Endothelial cell of umbilical vein (primary cell): Measurements from ENCODE around the gene LRRC8E.

Experiments
- CTCF ChIP-seq, 2 donors: IDR thresholded peaks; 1 replicate in 1 of 2; 2 replicates in 1 of 2; pipeline ENCODE4 v1.5.1; 2011; ENCODE audit warnings: low read length in 2 of 2, mild to moderate bottlenecking in 2 of 2, moderate library complexity in 2 of 2, control low read depth in 1 of 2, inconsistent platforms in 1 of 2, low read depth in 1 of 2; ENCODE audit not compliant: insufficient read depth in 1 of 2; ENCODE audit errors: extremely low read depth in 1 of 2
- EZH2 ChIP-seq: IDR thresholded peaks from 2 replicates; pipeline ENCODE4 v1.6.1; 2012; ENCODE audit warnings: borderline replicate concordance, low read depth, mild to moderate bottlenecking, moderate library complexity, low read length, inconsistent platforms; ENCODE audit not compliant: severe bottlenecking
- GATA2 ChIP-seq: IDR thresholded peaks from 2 replicates; pipeline ENCODE4 v1.7.0; 2011; ENCODE audit warnings: low read depth, mild to moderate bottlenecking, moderate library complexity, mixed read lengths, low read length; ENCODE audit not compliant: insufficient read length, insufficient read depth
- JUN ChIP-seq: IDR thresholded peaks from 2 replicates; pipeline ENCODE4 v1.6.1; 2011; ENCODE audit warnings: borderline replicate concordance, low read depth; ENCODE audit not compliant: insufficient read length, insufficient read depth
- MAX ChIP-seq: IDR thresholded peaks from 2 replicates; pipeline ENCODE4 v1.6.1; 2011; ENCODE audit not compliant: insufficient read depth, insufficient read length
- POLR2A ChIP-seq: IDR thresholded peaks from 2 replicates; pipeline ENCODE4 v1.6.1; 2012; ENCODE audit warnings: low read depth, mild to moderate bottlenecking, control low read depth, low read length
- POLR2AphosphoS5 ChIP-seq: IDR thresholded peaks from 2 replicates; pipeline ENCODE4 v1.6.1; 2012; ENCODE audit warnings: low read depth, mild to moderate bottlenecking, control low read depth, low read length, moderate library complexity; ENCODE audit not compliant: insufficient read depth

GRCh38 chr19:7867092-7867844 is 21.0 kb upstream of the LRRC8E start:
- no peak for TF ChIP-seq MAX
- TF ChIP-seq CTCF (IDR thresholded peaks at IDR 0.05; ENCODE audit: extremely low read depth in 1 of 2, insufficient read depth in 1 of 2, low read depth in 1 of 2, low read length in 2 of 2) = no peak
- no peak for TF ChIP-seq EZH2
- TF ChIP-seq POLR2A = no peak
- TF ChIP-seq POLR2AphosphoS5 = no peak
- TF ChIP-seq GATA2 = no peak
- no peak for TF ChIP-seq JUN
